ENCODE results near the gene LCN12.

LCN12 gene

GRCh38 chr9:136988872-136989271 is 36.8 kb downstream of the LCN12 start:
- no peak for DNase-seq (ENCODE audit: insufficient read length, low spot score)
- no peak for TF ChIP-seq CTCF (IDR thresholded peaks at IDR 0.05; ENCODE audit: insufficient read depth, missing control alignments)
- FAIRE-seq: no peak

- no peak for FAIRE-seq
- DNase-seq (ENCODE audit: insufficient read length, low spot score): no peak
- TF ChIP-seq CTCF (IDR thresholded peaks at IDR 0.05; ENCODE audit: insufficient read depth, missing control alignments): no peak
Measured at GRCh38 chr9:136990242-136990911, 38.3 kb downstream of the LCN12 start.

GRCh38 chr9:136991993-136992818 is 40.1 kb downstream of the LCN12 start, which contains the start of gene PAXX:
PAXX (plus strand) TSS chr9:136992422; CDS start chr9:136992444, 22 bp downstream.
- DNase-seq (ENCODE audit: insufficient read length, low spot score) (peak; percentile 99), FAIRE-seq (no peak)
- no peak for TF ChIP-seq CTCF (IDR thresholded peaks at IDR 0.05; ENCODE audit: insufficient read depth, missing control alignments)

GRCh38 chr9:136992819-136993369 is 40.8 kb downstream of the LCN12 start:
- FAIRE-seq (no peak), DNase-seq (ENCODE audit: insufficient read length, low spot score) (no peak)
- TF ChIP-seq CTCF (IDR thresholded peaks at IDR 0.05; ENCODE audit: insufficient read depth, missing control alignments): no peak

- no peak for DNase-seq (ENCODE audit: insufficient read length, low spot score)
- no peak for FAIRE-seq
- no peak for TF ChIP-seq CTCF (IDR thresholded peaks at IDR 0.05; ENCODE audit: insufficient read depth, missing control alignments)
Measured at GRCh38 chr9:136994180-136994887, 42.3 kb downstream of the LCN12 start.

- FAIRE-seq: no peak
- DNase-seq (ENCODE audit: insufficient read length, low spot score): no peak
- no peak for TF ChIP-seq CTCF (IDR thresholded peaks at IDR 0.05; ENCODE audit: insufficient read depth, missing control alignments)
Measured at GRCh38 chr9:136994888-136995230, 42.8 kb downstream of the LCN12 start.
